HEK293 (cell line): ENCODE measurements around the gene COPS4.

Experiments used
- GLIS1 ChIP-seq: fragments of 450-650 bp; formaldehyde crosslinking; IDR thresholded peaks from 2 replicates; pipeline ENCODE4 v1.5.1; 2016; ENCODE audit warnings: missing biosample characterization, missing genetic modification characterization
- INSM2 ChIP-seq: fragments of 450-650 bp; formaldehyde crosslinking; IDR thresholded peaks from 2 replicates; pipeline ENCODE4 v1.5.1; 2016; ENCODE audit warnings: missing biosample characterization, missing genetic modification characterization
- MEIS1 ChIP-seq: sonication (generic); formaldehyde crosslinking; IDR thresholded peaks from 2 replicates; pipeline ENCODE4 v1.8.1; 2022; ENCODE audit warnings: missing genetic modification reagents, mild to moderate bottlenecking, borderline replicate concordance
- PATZ1 ChIP-seq: fragments of 450-650 bp; formaldehyde crosslinking; IDR thresholded peaks from 2 replicates; pipeline ENCODE4 v1.5.1; 2016; ENCODE audit warnings: missing biosample characterization, missing genetic modification characterization
- SCRT1 ChIP-seq: fragments of 450-650 bp; formaldehyde crosslinking; IDR thresholded peaks from 2 replicates; pipeline ENCODE4 v1.5.1; 2016; ENCODE audit warnings: missing biosample characterization, missing genetic modification characterization, borderline replicate concordance
- SETDB1 ChIP-seq: IDR thresholded peaks from one replicate; pipeline ENCODE4 v1.6.1; 2017; ENCODE audit warnings: mild to moderate bottlenecking, low read length, moderate library complexity, mixed read lengths; ENCODE audit not compliant: insufficient read length
- ZBTB11 ChIP-seq: fragments of 450-650 bp; formaldehyde crosslinking; conservative IDR thresholded peaks from 2 replicates; pipeline ENCODE4 v1.5.1; 2016; ENCODE audit warnings: low read depth, missing biosample characterization, missing genetic modification characterization
- ZBTB48 ChIP-seq: fragments of 450-650 bp; formaldehyde crosslinking; IDR thresholded peaks from 2 replicates; pipeline ENCODE4 v1.5.1; 2016; ENCODE audit warnings: missing biosample characterization, missing genetic modification characterization
- ZBTB49 ChIP-seq: fragments of 450-650 bp; formaldehyde crosslinking; IDR thresholded peaks from 2 replicates; pipeline ENCODE4 v1.5.1; 2016; ENCODE audit warnings: missing biosample characterization, missing genetic modification characterization, low read depth
- ZEB2 ChIP-seq: fragments of 450-650 bp; formaldehyde crosslinking; IDR thresholded peaks from 2 replicates; pipeline ENCODE4 v1.5.1; 2016; ENCODE audit warnings: missing biosample characterization, missing genetic modification characterization
- ZNF175 ChIP-seq: fragments of 450-650 bp; formaldehyde crosslinking; IDR thresholded peaks from 2 replicates; pipeline ENCODE4 v1.5.1; 2016; ENCODE audit warnings: missing biosample characterization, missing genetic modification characterization
- ZNF19 ChIP-seq: fragments of 450-650 bp; formaldehyde crosslinking; IDR thresholded peaks from 2 replicates; pipeline ENCODE4; 2016; ENCODE audit warnings: missing biosample characterization, missing genetic modification characterization, low read depth
- ZNF274 ChIP-seq, 2 experiments: fragments of 200-500 bp in 1 of 2; fragments of 450-650 bp in 1 of 2; sonication (Bioruptor generic) in 1 of 2; formaldehyde crosslinking in 1 of 2; IDR thresholded peaks; 2 replicates each; pipeline versions ENCODE4 v1.5.1 to v1.6.1; 2014 to 2016; ENCODE audit warnings: borderline replicate concordance in 1 of 2, inconsistent platforms in 1 of 2, low read length in 1 of 2, missing biosample characterization in 1 of 2, missing genetic modification characterization in 1 of 2
- ZNF302 ChIP-seq: fragments of 450-650 bp; formaldehyde crosslinking; IDR thresholded peaks from 2 replicates; pipeline ENCODE4 v1.5.1; 2016; ENCODE audit warnings: missing biosample characterization, missing genetic modification characterization, low read depth
- ZNF335 ChIP-seq: fragments of 450-650 bp; formaldehyde crosslinking; conservative IDR thresholded peaks from 2 replicates; pipeline ENCODE4 v1.5.1; 2016; ENCODE audit warnings: missing biosample characterization, missing genetic modification characterization
- ZNF362 ChIP-seq: fragments of 450-650 bp; formaldehyde crosslinking; IDR thresholded peaks from 2 replicates; pipeline ENCODE4 v1.5.1; 2016; ENCODE audit warnings: missing biosample characterization, missing genetic modification characterization
- ZNF423 ChIP-seq: fragments of 450-650 bp; formaldehyde crosslinking; IDR thresholded peaks from 2 replicates; pipeline ENCODE4 v1.5.1; 2016; ENCODE audit warnings: missing biosample characterization, missing genetic modification characterization
- ZNF501 ChIP-seq: fragments of 450-650 bp; formaldehyde crosslinking; IDR thresholded peaks from 2 replicates; pipeline ENCODE4 v1.5.1; 2016; ENCODE audit warnings: missing biosample characterization, missing genetic modification characterization
- ZNF510 ChIP-seq: fragments of 450-650 bp; formaldehyde crosslinking; IDR thresholded peaks from 2 replicates; pipeline ENCODE4 v1.5.1; 2018; ENCODE audit warnings: mild to moderate bottlenecking, missing genetic modification characterization, missing biosample characterization; ENCODE audit not compliant: insufficient replicate concordance
- ZNF544 ChIP-seq: fragments of 450-650 bp; formaldehyde crosslinking; IDR thresholded peaks from 2 replicates; pipeline ENCODE4 v1.5.0; 2017; ENCODE audit warnings: missing biosample characterization, missing genetic modification characterization
- ZNF548 ChIP-seq: fragments of 450-650 bp; formaldehyde crosslinking; IDR thresholded peaks from 2 replicates; pipeline ENCODE4 v1.5.1; 2016; ENCODE audit warnings: missing biosample characterization, missing genetic modification characterization
- ZNF580 ChIP-seq: fragments of 450-650 bp; formaldehyde crosslinking; IDR thresholded peaks from 2 replicates; pipeline ENCODE4 v1.5.1; 2016; ENCODE audit warnings: missing biosample characterization, missing genetic modification characterization
- ZNF610 ChIP-seq: fragments of 450-650 bp; formaldehyde crosslinking; IDR thresholded peaks from 2 replicates; pipeline ENCODE4 v1.5.1; 2016; ENCODE audit warnings: missing biosample characterization, missing genetic modification characterization, borderline replicate concordance
- ZNF645 ChIP-seq: fragments of 450-650 bp; formaldehyde crosslinking; IDR thresholded peaks from 2 replicates; pipeline ENCODE4; 2016; ENCODE audit warnings: missing biosample characterization, missing genetic modification characterization
- ZNF660 ChIP-seq: fragments of 450-650 bp; IDR thresholded peaks from 2 replicates; pipeline ENCODE4 v1.5.1; 2018; ENCODE audit warnings: missing biosample characterization, mild to moderate bottlenecking, missing genetic modification characterization
- ZNF791 ChIP-seq: fragments of 450-650 bp; formaldehyde crosslinking; IDR thresholded peaks from 2 replicates; pipeline ENCODE4 v1.5.1; 2016; ENCODE audit warnings: missing biosample characterization, missing genetic modification characterization
- ZNF843 ChIP-seq: fragments of 450-650 bp; formaldehyde crosslinking; IDR thresholded peaks from 2 replicates; pipeline ENCODE4 v1.5.1; 2016; ENCODE audit warnings: missing biosample characterization, missing genetic modification characterization

The COPS4 gene

GRCh38 chr4:83110223-83110945 is 75.4 kb downstream of the COPS4 start (continued):
- no peak for TF ChIP-seq SETDB1
- TF ChIP-seq ZNF580: no peak
- no peak for TF ChIP-seq ZNF843 (tag by site-specific recombination)
- no peak for TF ChIP-seq ZNF645 (tag by site-specific recombination)
- peak; percentile 60; the same call in 1 of the 2 replicates for TF ChIP-seq ZEB2 (tag by site-specific recombination)
- no peak for TF ChIP-seq ZNF302 (tag by site-specific recombination)
- peak; percentile 25; the same call in 1 of the 2 replicates for TF ChIP-seq ZBTB48 (tag by site-specific recombination)
- TF ChIP-seq ZNF423 (tag by site-specific recombination): no peak
- no peak for TF ChIP-seq ZNF548 (tag by site-specific recombination)
- peak; percentile 56; the same call in 1 of the 2 replicates for TF ChIP-seq ZNF501 (tag by site-specific recombination)
- TF ChIP-seq ZNF362 (tag by site-specific recombination): no peak
- peak; percentile 87 for TF ChIP-seq SCRT1 (tag by site-specific recombination)
- no peak for TF ChIP-seq ZNF610 (tag by site-specific recombination)
- peak; percentile 47 for TF ChIP-seq ZBTB11 (tag by site-specific recombination)
- no peak for TF ChIP-seq ZBTB49 (tag by site-specific recombination)
- TF ChIP-seq ZNF274 (IDR thresholded peaks at IDR 0.05; ENCODE audit: low read length): no peak
- no peak for TF ChIP-seq ZNF274 (tag by site-specific recombination; IDR thresholded peaks at IDR 0.05; ENCODE audit: borderline replicate concordance)
- TF ChIP-seq ZNF19 (tag by site-specific recombination): no peak
- TF ChIP-seq ZNF660 (tag by site-specific recombination): peak; percentile 70
- TF ChIP-seq ZNF510: no peak
- TF ChIP-seq GLIS1 (tag by site-specific recombination): 0 out of 2 replicates have a peak, but pooled peaks have one; percentile 8
- peak; percentile 91 for TF ChIP-seq ZNF335 (tag by site-specific recombination)
- peak; percentile 62 for TF ChIP-seq PATZ1
- TF ChIP-seq INSM2 (tag by site-specific recombination): no peak
- TF ChIP-seq MEIS1 (CRISPR knock-in tag): no peak
- TF ChIP-seq ZNF791 (tag by site-specific recombination): no peak
- TF ChIP-seq ZNF544 (tag by site-specific recombination): no peak
- TF ChIP-seq ZNF175: no peak
